ENCODE data around the gene PITPNM3. TPM values are rescaled to one million over a fixed set of nuclear protein-coding genes. Genes with fewer than 3 reads are reported as not detected.
"Not testable (repeated sequence)": the region's sequence is repeated elsewhere in the genome, so short reads cannot be mapped to it uniquely, and the experiment has no call there.

The PITPNM3 gene
- total RNA-seq, 2 donors from 2014 or later = 11.3 to 18.2 TPM

GRCh38 chr17:6597727-6598126 lies 41.4 kb upstream of the PITPNM3 start:
- no peaks in the 10 kb centered on the region for H3K27me3 ChIP-seq
- H3K4me3 ChIP-seq = no peak overlapping the region
- H3K9ac ChIP-seq (ENCODE audit: low read depth in 2 of 2, low read length in 2 of 2) = no peak overlapping the region
- no peaks in the 10 kb centered on the region for H3K36me3 ChIP-seq
- intact Hi-C loops (cut with DNase I) = no loop called here
- H3K9me3 ChIP-seq = no peaks in the 10 kb centered on the region
- H3K4me1 ChIP-seq = peaks cover 6% of the 10 kb centered on the region
- DNase-seq = no peak
- no peak for TF ChIP-seq CTCF (IDR thresholded peaks at IDR 0.05)
- H3K27ac ChIP-seq = no peak overlapping the region

- peaks cover 6% of the 10 kb centered on the region for H3K4me1 ChIP-seq
- H3K27me3 ChIP-seq = no peaks in the 10 kb centered on the region
- no peak overlapping the region for H3K9ac ChIP-seq (ENCODE audit: low read depth in 2 of 2, low read length in 2 of 2)
- no peaks in the 10 kb centered on the region for H3K9me3 ChIP-seq
- no peaks in the 10 kb centered on the region for H3K36me3 ChIP-seq
- no peak for DNase-seq
- H3K27ac ChIP-seq = no peak overlapping the region
- no peak overlapping the region for H3K4me3 ChIP-seq
- no peak for TF ChIP-seq CTCF (IDR thresholded peaks at IDR 0.05)
- intact Hi-C loops (cut with DNase I) = no loop called here
Measured at GRCh38 chr17:6596941-6597340, 40.6 kb upstream of the PITPNM3 start.

- no peaks in the 10 kb centered on the region for H3K36me3 ChIP-seq
- no peak overlapping the region for H3K9ac ChIP-seq (ENCODE audit: low read depth in 2 of 2, low read length in 2 of 2)
- no peak for DNase-seq
- H3K27me3 ChIP-seq = no peaks in the 10 kb centered on the region
- intact Hi-C loops (cut with DNase I) = no loop called here
- peaks cover 6% of the 10 kb centered on the region for H3K4me1 ChIP-seq
- no peaks in the 10 kb centered on the region for H3K9me3 ChIP-seq
- no peak overlapping the region for H3K27ac ChIP-seq
- TF ChIP-seq CTCF (IDR thresholded peaks at IDR 0.05) = no peak
- H3K4me3 ChIP-seq = no peak overlapping the region
Measured at GRCh38 chr17:6596511-6596910, 40.2 kb upstream of the PITPNM3 start.

- Histone ChIP-seq H3K4me3 (no peak overlapping the region), H3K36me3 (no peaks in the 10 kb centered on the region), H3K27me3 (no peaks in the 10 kb centered on the region), H3K27ac (no peak overlapping the region), H3K9ac (ENCODE audit: low read depth in 2 of 2, low read length in 2 of 2) (no peak overlapping the region), H3K4me1 (peaks cover 6% of the 10 kb centered on the region), H3K9me3 (no peaks in the 10 kb centered on the region)
- TF ChIP-seq CTCF (IDR thresholded peaks at IDR 0.05) = no peak
- intact Hi-C loops (cut with DNase I) = no loop called here
- no peak for DNase-seq
Measured at GRCh38 chr17:6596081-6596480, 39.7 kb upstream of the PITPNM3 start.

GRCh38 chr17:6593371-6593770 lies 37.0 kb upstream of the PITPNM3 start:
- H3K27ac ChIP-seq; H3K27me3 ChIP-seq; intact Hi-C loops (cut with DNase I); H3K9me3 ChIP-seq; DNase-seq; H3K9ac ChIP-seq (ENCODE audit: low read depth in 2 of 2, low read length in 2 of 2); H3K4me1 ChIP-seq; H3K4me3 ChIP-seq: not testable (repeated sequence)
- H3K36me3 ChIP-seq = peaks cover 17% of the 10 kb centered on the region

- Histone ChIP-seq H3K36me3 (peaks cover 17% of the 10 kb centered on the region), H3K9me3 (no peaks in the 10 kb centered on the region), H3K27me3 (no peaks in the 10 kb centered on the region), H3K9ac (ENCODE audit: low read depth in 2 of 2, low read length in 2 of 2) (no peak overlapping the region), H3K4me3 (no peak overlapping the region), H3K4me1 (no peaks in the 10 kb centered on the region), H3K27ac (no peak overlapping the region)
- DNase-seq = no peak
- TF ChIP-seq CTCF (IDR thresholded peaks at IDR 0.05) = no peak
- intact Hi-C loops (cut with DNase I) = no loop called here
Measured at GRCh38 chr17:6592173-6592572, 35.8 kb upstream of the PITPNM3 start.

Measured in colonic mucosa (tissue), 4 donors.